Fibroblast of lung (primary cell): ENCODE measurements around the gene ZNF211. TPM values are rescaled to one million over a fixed set of nuclear protein-coding genes. Genes with fewer than 3 reads are reported as not detected.

Experiments used
- DNase-seq, 2 donors: peaks; one replicate each; pipeline versions ENCODE4 v3.0.0 to v3.0.0-alpha.2; 2010; ENCODE audit warnings: low read depth in 2 of 2
- H2AFZ ChIP-seq: 2 replicates; pipeline ENCODE4 v1.5.1; 2012; ENCODE audit warnings: low read length, control low read depth, inconsistent platforms
- H3K27ac ChIP-seq: 2 replicates; pipeline ENCODE4 v1.5.1; 2011; ENCODE audit warnings: low read length, control low read depth; ENCODE audit not compliant: insufficient read depth
- H3K27me3 ChIP-seq: 2 replicates; pipeline ENCODE4 v1.5.1; 2011; ENCODE audit warnings: mild to moderate bottlenecking, low read length; ENCODE audit not compliant: control insufficient read depth, insufficient read depth
- H3K36me3 ChIP-seq: 2 replicates; pipeline ENCODE4 v1.5.1; 2011; ENCODE audit warnings: low read length; ENCODE audit not compliant: control insufficient read depth, insufficient read depth
- H3K4me1 ChIP-seq: 2 replicates; pipeline ENCODE4 v1.5.1; 2011; ENCODE audit warnings: low read length; ENCODE audit not compliant: control insufficient read depth, insufficient read depth; ENCODE audit errors: extremely low read depth
- H3K4me2 ChIP-seq: 2 replicates; pipeline ENCODE4 v1.5.1; 2011; ENCODE audit warnings: low read length, control low read depth; ENCODE audit not compliant: insufficient read depth; ENCODE audit errors: extremely low read depth
- H3K4me3 ChIP-seq, 4 experiments: fragments of 200-600 bp in 1 of 4; sonication (generic) in 1 of 4; replicated peaks in 1 of 4; 2 replicates each; pipeline ENCODE4 v1.5.1; 2011 to 2016; ENCODE audit warnings: low read length in 4 of 4, low read depth in 3 of 4, mild to moderate bottlenecking in 3 of 4, control low read depth in 2 of 4, inconsistent platforms in 1 of 4, mixed read lengths in 1 of 4; ENCODE audit not compliant: insufficient read depth in 1 of 4; ENCODE audit errors: control extremely low read depth in 1 of 4
- H3K79me2 ChIP-seq: 2 replicates; pipeline ENCODE4 v1.5.1; 2012; ENCODE audit warnings: mild to moderate bottlenecking, low read length, inconsistent platforms; ENCODE audit not compliant: control insufficient read depth, insufficient read depth
- H3K9ac ChIP-seq: 2 replicates; pipeline ENCODE4 v1.5.1; 2011; ENCODE audit warnings: mild to moderate bottlenecking, low read length, control low read depth; ENCODE audit not compliant: insufficient read depth
- H3K9me3 ChIP-seq: 2 replicates; pipeline ENCODE4 v1.5.1; 2012; ENCODE audit warnings: low read depth, low read length; ENCODE audit not compliant: control insufficient read depth, insufficient read depth
- H4K20me1 ChIP-seq: 2 replicates; pipeline ENCODE4 v1.5.1; 2011; ENCODE audit warnings: low read length; ENCODE audit not compliant: control insufficient read depth, insufficient read depth; ENCODE audit errors: extremely low read depth
- CTCF ChIP-seq, 2 donors: IDR thresholded peaks in 1 of 2; conservative IDR thresholded peaks in 1 of 2; 1 replicate in 1 of 2; 2 replicates in 1 of 2; pipeline ENCODE4 v1.5.1; 2011 to 2012; ENCODE audit warnings: low read length in 2 of 2, control low read depth in 1 of 2, inconsistent platforms in 1 of 2, low read depth in 1 of 2, mild to moderate bottlenecking in 1 of 2
- EZH2 ChIP-seq: IDR thresholded peaks from 2 replicates; pipeline ENCODE4 v1.5.1; 2012; ENCODE audit warnings: low read length, control low read depth, mild to moderate bottlenecking; ENCODE audit errors: missing control alignments
- polyA plus RNA-seq, 2 donors: library from polyadenylated mRNA; depleted of rRNA in 1 of 2; stranded (reverse) in 1 of 2; unstranded in 1 of 2; fragments of >200 nt; gene quantifications; 2 replicates each; pipeline ENCODE4 v1.2.1, GENCODE V29; 2011 to 2012; ENCODE audit warnings: missing spikeins in 1 of 2
- total RNA-seq: library from RNA; depleted of rRNA; stranded (reverse); fragments of >200 nt; gene quantifications from 2 replicates; pipeline ENCODE4 v1.2.1, GENCODE V29; 2014

Gene ZNF211
- total and polyA plus RNA-seq, 2 donors (not counting 1 experiment from before 2014, with no cell fraction given) = 9.1 to 16.8 TPM

DNA sequence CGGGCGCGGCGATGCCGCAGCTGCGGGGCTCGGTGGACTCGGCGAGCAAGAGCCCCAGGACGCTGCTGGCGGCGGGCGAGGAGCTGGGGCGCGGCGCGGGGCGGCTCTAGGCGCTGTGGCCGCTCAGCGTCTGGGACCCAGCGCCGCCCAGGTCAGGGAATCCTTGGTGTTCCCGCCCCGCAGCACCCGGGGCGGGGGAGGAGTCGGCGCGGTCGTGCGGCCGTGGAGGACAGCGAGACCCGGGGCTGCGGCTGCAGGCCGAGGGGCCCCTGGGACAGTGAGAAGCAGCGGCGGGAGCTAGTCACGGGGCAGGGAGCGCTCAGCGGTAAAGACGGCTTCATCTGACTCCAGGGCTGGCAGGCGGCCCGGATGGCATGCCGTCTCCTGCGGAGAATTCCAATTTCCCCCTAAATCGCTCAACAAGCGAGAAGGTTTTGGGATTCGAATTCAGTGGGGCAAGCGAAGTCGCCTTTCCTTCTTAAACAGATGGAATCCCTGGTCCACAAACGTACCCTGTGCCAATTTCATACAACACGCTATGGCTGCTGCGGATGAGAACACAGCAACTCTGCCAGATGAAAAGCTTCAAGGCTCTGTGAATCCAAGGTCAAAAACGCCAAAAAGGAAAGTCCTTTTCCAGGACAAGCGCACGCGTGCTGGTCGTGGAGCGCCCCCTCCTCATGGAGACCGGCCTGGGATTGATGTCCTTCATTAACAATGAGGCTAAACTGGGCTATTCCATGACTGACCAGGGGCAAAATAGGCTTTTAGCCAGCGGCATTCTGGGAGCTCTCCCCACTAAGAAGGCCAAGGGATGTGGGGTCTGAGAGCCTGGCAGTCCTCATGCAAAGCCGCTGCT is 31.5 kb downstream of the ZNF211 start:
- TF ChIP-seq CTCF (conservative IDR thresholded peaks at IDR 0.05 in 1 of 2, IDR thresholded peaks at IDR 0.05 in 1 of 2; ENCODE audit: low read depth in 1 of 2, low read length in 2 of 2) = no peak
- TF ChIP-seq EZH2 = no peak
- DNase-seq = peak; percentile 50 to 52
- Histone ChIP-seq H3K9ac (peak overlapping the region; percentile 46), H2AFZ (peak overlapping the region; percentile 76), H3K27me3 (no peaks in the 10 kb centered on the region), H4K20me1 (no peaks in the 10 kb centered on the region), H3K36me3 (no peaks in the 10 kb centered on the region), H3K4me3 (peak overlapping the region; percentile 48 to 69 (median 60)), H3K79me2 (no peaks in the 10 kb centered on the region), H3K4me2 (peak overlapping the region; percentile 77), H3K27ac (no peak overlapping the region), H3K4me1 (no peaks in the 10 kb centered on the region), H3K9me3 (no peaks in the 10 kb centered on the region)

- Histone ChIP-seq H3K9ac (no peak overlapping the region), H3K79me2 (no peaks in the 10 kb centered on the region), H3K9me3 (no peaks in the 10 kb centered on the region), H3K4me1 (no peaks in the 10 kb centered on the region), H3K4me2 (no peak overlapping the region), H3K27ac (no peak overlapping the region), H3K36me3 (no peaks in the 10 kb centered on the region), H3K4me3 (no peak overlapping the region), H3K27me3 (no peaks in the 10 kb centered on the region), H4K20me1 (no peaks in the 10 kb centered on the region), H2AFZ (no peak overlapping the region)
- TF ChIP-seq CTCF (conservative IDR thresholded peaks at IDR 0.05 in 1 of 2, IDR thresholded peaks at IDR 0.05 in 1 of 2; ENCODE audit: low read depth in 1 of 2, low read length in 2 of 2) = no peak
- TF ChIP-seq EZH2 = no peak
- no peak for DNase-seq
Measured at GRCh38 chr19:57665261-57665806, 32.4 kb downstream of the ZNF211 start.

DNA sequence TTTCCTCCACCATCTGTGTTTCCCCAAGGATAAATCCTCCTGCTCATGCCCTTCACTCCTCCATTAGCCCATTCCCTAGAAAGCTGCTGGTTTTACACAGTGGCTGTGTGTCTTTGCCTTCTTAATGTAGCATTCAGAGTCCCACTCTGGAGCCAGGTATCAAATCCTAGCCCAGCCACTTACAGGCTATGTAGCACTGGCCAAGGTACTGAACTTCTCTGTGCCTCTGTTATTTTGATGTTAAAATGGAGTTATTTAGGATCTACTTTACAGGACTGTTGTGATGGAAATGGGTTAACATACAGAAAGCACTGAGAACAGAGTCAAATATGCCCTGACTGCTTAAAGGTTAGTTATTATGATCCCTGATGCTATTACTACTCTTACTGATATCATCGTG is 34.3 kb downstream of the ZNF211 start:
- Histone ChIP-seq H3K27me3 (no peaks in the 10 kb centered on the region), H3K79me2 (no peaks in the 10 kb centered on the region), H3K4me2 (no peak overlapping the region), H3K9ac (no peak overlapping the region), H3K4me3 (no peak overlapping the region), H3K4me1 (no peaks in the 10 kb centered on the region), H3K27ac (no peak overlapping the region), H3K36me3 (no peaks in the 10 kb centered on the region), H3K9me3 (no peaks in the 10 kb centered on the region), H4K20me1 (no peaks in the 10 kb centered on the region), H2AFZ (no peak overlapping the region)
- TF ChIP-seq EZH2 = no peak
- TF ChIP-seq CTCF (conservative IDR thresholded peaks at IDR 0.05 in 1 of 2, IDR thresholded peaks at IDR 0.05 in 1 of 2; ENCODE audit: low read depth in 1 of 2, low read length in 2 of 2) = no peak
- DNase-seq = no peak
